Activated CD8-positive, alpha-beta memory T cell treated with anti-CD3 and anti-CD28 coated beads, Interleukin-2, amount 10 ng/mL, durations not matched to agents 7 days and 5 days (primary cell): ENCODE results near the gene APEX1. TPM values are rescaled to one million over a fixed set of nuclear protein-coding genes. Genes with fewer than 3 reads are reported as not detected.
A peak's percentile ranks its signal among the peaks of the same experiment; 100 is the strongest.
"Not testable (repeated sequence)": the region's sequence is repeated elsewhere in the genome, so short reads cannot be mapped to it uniquely, and the experiment has no call there.

Experiments used
- ATAC-seq: fragments of 150-1000 bp; cut with Tn5 transposase; one replicate; pipeline ENCODE4 v1.10.0; 2021; ENCODE audit warnings: moderate library complexity
- CTCF ChIA-PET: fragments of 350-600 bp; sonication (Branson Sonifier 250); formaldehyde crosslinking; loops from one replicate; lab custom pipeline; 2021; ENCODE audit warnings: antibody characterized with exemption; lab: Charles Lee
- DNase-seq: peaks from one replicate; pipeline ENCODE4 v3.0.0-alpha.2; 2020
- H3K27ac Mint-ChIP-seq: one replicate; pipeline ENCODE4 v1.8.0; 2021; ENCODE audit warnings: mild to moderate bottlenecking, mixed read lengths
- H3K27me3 Mint-ChIP-seq: one replicate; pipeline ENCODE4 v1.8.0; 2021; ENCODE audit warnings: mixed read lengths
- H3K36me3 Mint-ChIP-seq: one replicate; pipeline ENCODE4 v1.8.0; 2021; ENCODE audit warnings: mild to moderate bottlenecking, mixed read lengths
- H3K4me1 Mint-ChIP-seq: one replicate; pipeline ENCODE4 v1.8.0; 2021; ENCODE audit warnings: mixed read lengths
- H3K4me3 Mint-ChIP-seq: one replicate; pipeline ENCODE4 v1.8.0; 2021; ENCODE audit warnings: mild to moderate bottlenecking, moderate library complexity, mixed read lengths
- H3K9me3 Mint-ChIP-seq: one replicate; pipeline ENCODE4 v1.8.0; 2022; ENCODE audit warnings: low read depth, mixed read lengths
- total RNA-seq, 2 experiments: library from RNA; stranded (reverse); gene quantifications; one replicate each; pipeline ENCODE4 v1.2.3, GENCODE V29; 2021

APEX1 gene
- total RNA-seq, 2 experiments from 2014 or later = 112 to 179 TPM

- CTCF ChIA-PET = no interaction called here
- Mint-ChIP-seq H3K4me1 (peaks cover 72% of the 10 kb centered on the region), H3K9me3 (no peaks in the 10 kb centered on the region), H3K4me3 (no peak overlapping the region), H3K27me3 (no peaks in the 10 kb centered on the region), H3K27ac (no peak overlapping the region), H3K36me3 (peaks cover 1% of the 10 kb centered on the region)
- ATAC-seq (no peak), DNase-seq (no peak)
These were observed 37.5 kb downstream of the APEX1 start for GRCh38 chr14:20492486-20492885.

- no peak overlapping the region for H3K27ac Mint-ChIP-seq
- CTCF ChIA-PET = no interaction called here
- no peaks in the 10 kb centered on the region for H3K9me3 Mint-ChIP-seq
- H3K27me3 Mint-ChIP-seq = no peaks in the 10 kb centered on the region
- DNase-seq (no peak), ATAC-seq (no peak)
- H3K4me1 Mint-ChIP-seq = peaks cover 65% of the 10 kb centered on the region
- no peak overlapping the region for H3K4me3 Mint-ChIP-seq
- peaks cover 1% of the 10 kb centered on the region for H3K36me3 Mint-ChIP-seq
These were observed 38.6 kb downstream of the APEX1 start for GRCh38 chr14:20493634-20494033.

GRCh38 chr14:20494935-20495766, 40.1 kb downstream of the APEX1 start:
- peaks cover 1% of the 10 kb centered on the region for H3K36me3 Mint-ChIP-seq
- no peak for DNase-seq
- H3K27me3 Mint-ChIP-seq = no peaks in the 10 kb centered on the region
- H3K9me3 Mint-ChIP-seq = no peaks in the 10 kb centered on the region
- ATAC-seq = no peak
- H3K4me1 Mint-ChIP-seq = peaks cover 59% of the 10 kb centered on the region
- no peak overlapping the region for H3K4me3 Mint-ChIP-seq
- CTCF ChIA-PET = interaction anchor here (1.2 to 1.4 kb wide), 2 partner anchors 36 to 476 kb away, joined by 3 to 5 read pairs; no protein-coding TSS in a partner anchor
- H3K27ac Mint-ChIP-seq = peak overlapping the region; percentile 3

GRCh38 chr14:20498622-20499021, 43.6 kb downstream of the APEX1 start:
- no peak overlapping the region for H3K27ac Mint-ChIP-seq

GRCh38 chr14:20499108-20499507, 44.1 kb downstream of the APEX1 start:
- no peaks in the 10 kb centered on the region for H3K36me3 Mint-ChIP-seq
- H3K27me3 Mint-ChIP-seq = peaks cover 7% of the 10 kb centered on the region
- peaks cover 26% of the 10 kb centered on the region for H3K4me1 Mint-ChIP-seq
- DNase-seq = no peak
- no peak overlapping the region for H3K27ac Mint-ChIP-seq
- no peak for ATAC-seq
- no peak overlapping the region for H3K4me3 Mint-ChIP-seq
- H3K9me3 Mint-ChIP-seq = no peaks in the 10 kb centered on the region
- CTCF ChIA-PET = no interaction called here

More at GRCh38 chr14:20498622-20499021, 43.6 kb downstream of the APEX1 start:
- DNase-seq = no peak
- peaks cover 2% of the 10 kb centered on the region for H3K27me3 Mint-ChIP-seq
- CTCF ChIA-PET = no interaction called here
- no peaks in the 10 kb centered on the region for H3K9me3 Mint-ChIP-seq
- H3K4me1 Mint-ChIP-seq = peaks cover 30% of the 10 kb centered on the region
- H3K36me3 Mint-ChIP-seq = no peaks in the 10 kb centered on the region
- H3K4me3 Mint-ChIP-seq = no peak overlapping the region
- no peak for ATAC-seq

GRCh38 chr14:20499881-20500280, 44.9 kb downstream of the APEX1 start:
- Mint-ChIP-seq H3K4me3 (no peak overlapping the region), H3K27ac (no peak overlapping the region), H3K36me3 (no peaks in the 10 kb centered on the region), H3K9me3 (no peaks in the 10 kb centered on the region), H3K4me1 (peaks cover 20% of the 10 kb centered on the region), H3K27me3 (peaks cover 9% of the 10 kb centered on the region)
- no peak for DNase-seq
- CTCF ChIA-PET = no interaction called here
- no peak for ATAC-seq

GRCh38 chr14:20501346-20501745, 46.3 kb downstream of the APEX1 start:
- H3K27ac Mint-ChIP-seq = no peak overlapping the region

GRCh38 chr14:20503898-20504297, 48.9 kb downstream of the APEX1 start:
- no peaks in the 10 kb centered on the region for H3K36me3 Mint-ChIP-seq
- ATAC-seq (no peak), DNase-seq (no peak)
- H3K27ac Mint-ChIP-seq = no peak overlapping the region
- H3K27me3 Mint-ChIP-seq = peaks cover 9% of the 10 kb centered on the region
- no peak overlapping the region for H3K4me3 Mint-ChIP-seq
- peaks cover 4% of the 10 kb centered on the region for H3K4me1 Mint-ChIP-seq
- CTCF ChIA-PET = interaction anchor here (1.5 kb wide), 1 partner anchor 14 kb away, joined by 3 read pairs; no protein-coding TSS in a partner anchor
- H3K9me3 Mint-ChIP-seq = no peaks in the 10 kb centered on the region

More at GRCh38 chr14:20501346-20501745, 46.3 kb downstream of the APEX1 start:
- peaks cover 9% of the 10 kb centered on the region for H3K4me1 Mint-ChIP-seq
- H3K36me3 Mint-ChIP-seq = no peaks in the 10 kb centered on the region
- no peak for DNase-seq
- ATAC-seq = no peak
- CTCF ChIA-PET = no interaction called here
- no peak overlapping the region for H3K4me3 Mint-ChIP-seq
- no peaks in the 10 kb centered on the region for H3K9me3 Mint-ChIP-seq
- peaks cover 9% of the 10 kb centered on the region for H3K27me3 Mint-ChIP-seq

- H3K36me3 Mint-ChIP-seq, CTCF ChIA-PET, H3K4me3 Mint-ChIP-seq, ATAC-seq, H3K27ac Mint-ChIP-seq, DNase-seq, H3K9me3 Mint-ChIP-seq, H3K4me1 Mint-ChIP-seq: not testable (repeated sequence)
- H3K27me3 Mint-ChIP-seq = peaks cover 12% of the 10 kb centered on the region
These were observed 51.2 kb downstream of the APEX1 start for GRCh38 chr14:20506276-20506675.

GRCh38 chr14:20506752-20507151, 51.7 kb downstream of the APEX1 start:
- CTCF ChIA-PET, H3K4me3 Mint-ChIP-seq, H3K9me3 Mint-ChIP-seq, ATAC-seq, H3K27ac Mint-ChIP-seq, H3K36me3 Mint-ChIP-seq, DNase-seq, H3K4me1 Mint-ChIP-seq: not testable (repeated sequence)
- H3K27me3 Mint-ChIP-seq = peaks cover 14% of the 10 kb centered on the region

Other genes with a start within 250 kb of the APEX1 start
- gene OR11H6, start 231.5 kb upstream of the APEX1 start, total RNA-seq = not detected
- not detected for gene OR11H7, start 226.2 kb upstream of the APEX1 start, total RNA-seq
- gene OR11H4, start 215.9 kb upstream of the APEX1 start, total RNA-seq = not detected
- gene TTC5, start 149.3 kb upstream of the APEX1 start, total RNA-seq = 10 to 100 TPM; 22.4 to 24.4 TPM
- 10 to 100 TPM; 39.0 to 39.5 TPM for gene CCNB1IP1, start 121.9 kb upstream of the APEX1 start, total RNA-seq
- gene PARP2, start 111.6 kb upstream of the APEX1 start, total RNA-seq = 10 to 100 TPM; 32.6 to 38.4 TPM
- 10 to 100 TPM; 44.9 to 52.9 TPM for gene TEP1, start 41.7 kb upstream of the APEX1 start, total RNA-seq
- under 1 TPM; 0.44 to 0.59 TPM for gene KLHL33, start 19.1 kb upstream of the APEX1 start, total RNA-seq
- 10 to 100 TPM; 42.8 to 53.0 TPM for gene OSGEP, start 414 bp upstream of the APEX1 start, total RNA-seq
- 10 to 100 TPM; 30.9 to 31.7 TPM for gene PIP4P1, start 6.2 kb downstream of the APEX1 start, total RNA-seq
- gene PNP, start 14.2 kb downstream of the APEX1 start, total RNA-seq = 100 to 1,000 TPM; 173 to 194 TPM
- gene RNASE10, start 50.3 kb downstream of the APEX1 start, total RNA-seq = under 1 TPM; 0.30 to 0.67 TPM
- gene RNASE9, start 105.8 kb downstream of the APEX1 start, total RNA-seq = not detected
- not detected for gene RNASE11, start 132.8 kb downstream of the APEX1 start, total RNA-seq
- not detected for gene RNASE12, start 136.2 kb downstream of the APEX1 start, total RNA-seq
- gene OR6S1, start 186.5 kb downstream of the APEX1 start, total RNA-seq = not detected
- gene RNASE4, start 229.3 kb downstream of the APEX1 start, total RNA-seq = 1 to 10 TPM in 1 of 2 experiments, under 1 TPM in 1; 0.75 to 2.1 TPM
- 1 to 10 TPM; 1.5 to 2.5 TPM for gene ANG, start 233.5 kb downstream of the APEX1 start, total RNA-seq